Testis (tissue), 5 donors: ENCODE data around the gene C3AR1. TPM values are rescaled to one million over a fixed set of nuclear protein-coding genes. Genes with fewer than 3 reads are reported as not detected.
A peak's percentile ranks its signal among the peaks of the same experiment; 100 is the strongest.
"Not testable (repeated sequence)": the region's sequence is repeated elsewhere in the genome, so short reads cannot be mapped to it uniquely, and the experiment has no call there.

Experiments
- DNase-seq: peaks from one replicate; pipeline ENCODE4 v3.0.0-alpha.2; 2019
- H3K27ac ChIP-seq, 2 donors: fragments of 200-600 bp; sonication (generic); one replicate each; pipeline ENCODE4 v1.5.1; 2019
- H3K27me3 ChIP-seq: fragments of 200-600 bp; sonication (generic); one replicate; pipeline ENCODE4 v1.5.1; 2019
- H3K36me3 ChIP-seq: fragments of 200-600 bp; sonication (generic); one replicate; pipeline ENCODE4 v1.5.1; 2017; ENCODE audit warnings: low read depth; ENCODE audit errors: missing control alignments
- H3K4me1 ChIP-seq: fragments of 200-600 bp; sonication (generic); one replicate; pipeline ENCODE4 v1.5.1; 2019
- H3K4me3 ChIP-seq, 2 donors: fragments of 200-600 bp; sonication (generic); one replicate each; pipeline ENCODE4 v1.5.1; 2017 to 2019
- H3K9me3 ChIP-seq: fragments of 200-600 bp; sonication (generic); one replicate; pipeline ENCODE4 v1.5.1; 2017
- CTCF ChIP-seq, 3 experiments: fragments of 450-650 bp in 2 of 3; fragments of 200-600 bp in 1 of 3; sonication (generic) in 1 of 3; IDR thresholded peaks; one replicate each; pipeline ENCODE4 v1.5.1; 2016 to 2019; ENCODE audit warnings: antibody characterized with exemption in 3 of 3, mild to moderate bottlenecking in 2 of 3, moderate library complexity in 1 of 3
- POLR2A ChIP-seq: fragments of 450-650 bp; IDR thresholded peaks from one replicate; pipeline ENCODE4 v1.6.1; 2017; ENCODE audit warnings: antibody characterized with exemption, mild to moderate bottlenecking, moderate library complexity
- WGBS, 2 donors: methylation state at CpG; one replicate each; pipeline ENCODE4 v1.1.5; 2018; 5-methylcytosine and 5-hydroxymethylcytosine counted together
- intact Hi-C: fragments of 100-400 bp; cut with DNase I; formaldehyde crosslinking; loops from one replicate; pipeline ENCODE4 v1.15.1; 2023; ENCODE audit warnings: low total_unique reads
- long read RNA-seq, 2 donors: transcript quantifications; one replicate each; lab custom pipeline, GENCODE V29; 2026
- polyA plus RNA-seq: library from polyadenylated mRNA; stranded (reverse); fragments of 350-450 nt; fragmentation: Illumina TruSeq; extraction: RNeasy Lipid Tissue Mini Kit (QIAGEN cat#74804); gene quantifications from one replicate; pipeline ENCODE4 v1.2.3, GENCODE V29; 2014; ENCODE audit warnings: low read depth, low replicate concordance; ENCODE audit not compliant: insufficient read depth
- total RNA-seq, 2 donors: library from RNA; depleted of rRNA; stranded (reverse); fragments of >200 nt; gene quantifications; one replicate each; pipeline ENCODE4 v1.2.3, GENCODE V29; 2016

The C3AR1 gene
- total RNA-seq (1 to 10 TPM; 1.9 to 2.8 TPM), polyA plus RNA-seq (9.5 TPM)
- long read RNA-seq, donor 1, transcript C3AR1-201 (2 exons, 2,088 nt) = major isoform, 7 of 7 reads
- long read RNA-seq, donor 1, partial matches to known transcripts = 0 of 7 reads
- long read RNA-seq, donor 1, other reads (novel, unspliced or antisense) = 0 of 7 reads
- long read RNA-seq, donor 2, partial matches to known transcripts = 0 of 2 reads
- long read RNA-seq, donor 2, other reads (novel, unspliced or antisense) = 0 of 2 reads

GRCh38 chr12:8065991-8066594, at the start of gene C3AR1:
C3AR1 (minus strand) TSS chr12:8066359; CDS start chr12:8060185, 6,174 bp downstream.
- H3K9me3 ChIP-seq = no peaks in the 10 kb centered on the region
- DNase-seq = no peak
- H3K4me3 ChIP-seq = peak within 1 kb of the TSS in 1 of 2 donors; percentile 15
- H3K27me3 ChIP-seq = no peaks in the 10 kb centered on the region
- intact Hi-C loops = no loop called here
- peak within 1 kb of the TSS in 1 of 2 donors; percentile 44 for H3K27ac ChIP-seq
- 56 to 82% methylated on average over 2 of the region's 2 CpGs for WGBS, 2 donors
- no peaks in the 10 kb centered on the region for H3K36me3 ChIP-seq
- no peak for TF ChIP-seq POLR2A
- TF ChIP-seq CTCF (IDR thresholded peaks at IDR 0.05) = no peak
- H3K4me1 ChIP-seq = no peaks in the 10 kb centered on the region

- H3K4me1 ChIP-seq, H3K9me3 ChIP-seq, H3K4me3 ChIP-seq, H3K27me3 ChIP-seq, H3K36me3 ChIP-seq, DNase-seq, H3K27ac ChIP-seq, intact Hi-C loops: not testable (repeated sequence)
- 95 to 98% methylated on average over 4 of the region's 4 CpGs for WGBS, 2 donors
Measured at GRCh38 chr12:8113117-8113516, 47.0 kb upstream of the C3AR1 start.

- peak; percentile 89 for DNase-seq
- no peaks in the 10 kb centered on the region for H3K4me1 ChIP-seq
- no peaks in the 10 kb centered on the region for H3K36me3 ChIP-seq
- no peak for TF ChIP-seq POLR2A
- TF ChIP-seq CTCF (IDR thresholded peaks at IDR 0.05) = peak; percentile 95 to 99 (median 97)
- H3K9me3 ChIP-seq = no peaks in the 10 kb centered on the region
- WGBS, 2 donors = 2 to 5% methylated on average over 3 of the region's 3 CpGs
- intact Hi-C loops = no loop called here
- H3K4me3 ChIP-seq = no peak overlapping the region
- H3K27ac ChIP-seq = no peak overlapping the region
- H3K27me3 ChIP-seq = no peaks in the 10 kb centered on the region
Measured at GRCh38 chr12:8108808-8109398, 42.7 kb upstream of the C3AR1 start.

GRCh38 chr12:8099235-8099634, 33.1 kb upstream of the C3AR1 start:
- WGBS, 2 donors = 86 to 96% methylated on average over 3 of the region's 3 CpGs
- H3K36me3 ChIP-seq = no peaks in the 10 kb centered on the region

More at GRCh38 chr12:8099235-8099634, 33.1 kb upstream of the C3AR1 start:
- H3K9me3 ChIP-seq = no peaks in the 10 kb centered on the region
- H3K4me3 ChIP-seq = no peak overlapping the region
- TF ChIP-seq CTCF (IDR thresholded peaks at IDR 0.05) = no peak
- intact Hi-C loops = no loop called here
- H3K27me3 ChIP-seq = no peaks in the 10 kb centered on the region
- DNase-seq = no peak
- no peak overlapping the region for H3K27ac ChIP-seq
- no peaks in the 10 kb centered on the region for H3K4me1 ChIP-seq
